Right atrium auricular region (tissue), 2 donors: ENCODE data around the gene PRPF38A. TPM values are rescaled to one million over a fixed set of nuclear protein-coding genes. Genes with fewer than 3 reads are reported as not detected.

Experiments
- total RNA-seq, 2 donors: library from RNA; depleted of rRNA; stranded (reverse); fragments of >200 nt; gene quantifications; one replicate each; pipeline ENCODE4 v1.1.0, GENCODE V29; 2016

Gene PRPF38A
- total RNA-seq, 2 donors from 2014 or later: 5.9 to 7.2 TPM

Other genes with a start within 250 kb of the PRPF38A start
- gene CC2D1B, start 38.4 kb upstream of the PRPF38A start, total RNA-seq: 10 to 100 TPM; 11.0 to 20.6 TPM
- gene ORC1, start 179 bp upstream of the PRPF38A start, total RNA-seq: under 1 TPM in 1 of 2 donors, not detected in 1; 0.28 TPM
- 10 to 100 TPM; 27.4 to 33.3 TPM for gene TUT4, start 148.5 kb downstream of the PRPF38A start, total RNA-seq
- 10 to 100 TPM; 12.0 to 17.6 TPM for gene GPX7, start 197.8 kb downstream of the PRPF38A start, total RNA-seq
- gene SHISAL2A, start 228.6 kb downstream of the PRPF38A start, total RNA-seq: not detected